Measurements from ENCODE around the gene TEX13D.

DNA sequence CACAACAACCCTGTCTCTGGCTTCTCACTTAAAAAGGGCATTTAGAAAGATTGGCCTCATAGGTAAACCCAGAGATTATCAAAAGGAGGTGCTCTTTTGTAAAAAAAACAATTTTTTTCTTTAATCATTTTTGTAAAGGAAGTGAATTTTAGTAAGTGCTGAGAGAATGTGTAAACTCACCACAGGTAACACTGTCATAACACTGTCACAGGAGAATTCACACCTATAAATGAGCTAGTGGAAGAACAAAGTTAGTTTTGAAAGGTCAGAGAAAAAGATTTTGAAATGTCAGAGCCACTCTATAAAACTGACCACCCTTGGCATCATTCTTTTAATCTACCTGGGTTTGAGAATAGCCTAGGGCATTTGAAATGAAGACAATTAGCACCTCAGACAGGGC lies 10.6 kb downstream of the TEX13D start:
- TF ChIP-seq, protein P1, sequence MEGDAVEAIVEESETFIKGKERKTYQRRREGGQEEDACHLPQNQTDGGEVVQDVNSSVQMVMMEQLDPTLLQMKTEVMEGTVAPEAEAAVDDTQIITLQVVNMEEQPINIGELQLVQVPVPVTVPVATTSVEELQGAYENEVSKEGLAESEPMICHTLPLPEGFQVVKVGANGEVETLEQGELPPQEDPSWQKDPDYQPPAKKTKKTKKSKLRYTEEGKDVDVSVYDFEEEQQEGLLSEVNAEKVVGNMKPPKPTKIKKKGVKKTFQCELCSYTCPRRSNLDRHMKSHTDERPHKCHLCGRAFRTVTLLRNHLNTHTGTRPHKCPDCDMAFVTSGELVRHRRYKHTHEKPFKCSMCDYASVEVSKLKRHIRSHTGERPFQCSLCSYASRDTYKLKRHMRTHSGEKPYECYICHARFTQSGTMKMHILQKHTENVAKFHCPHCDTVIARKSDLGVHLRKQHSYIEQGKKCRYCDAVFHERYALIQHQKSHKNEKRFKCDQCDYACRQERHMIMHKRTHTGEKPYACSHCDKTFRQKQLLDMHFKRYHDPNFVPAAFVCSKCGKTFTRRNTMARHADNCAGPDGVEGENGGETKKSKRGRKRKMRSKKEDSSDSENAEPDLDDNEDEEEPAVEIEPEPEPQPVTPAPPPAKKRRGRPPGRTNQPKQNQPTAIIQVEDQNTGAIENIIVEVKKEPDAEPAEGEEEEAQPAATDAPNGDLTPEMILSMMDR (IDR thresholded peaks at IDR 0.05; ENCODE audit: insufficient read depth, low read length): no peak
- no peak for TF ChIP-seq REST (IDR thresholded peaks at IDR 0.05; ENCODE audit: insufficient replicate concordance, low read depth)
- no peak for TF ChIP-seq POLR2AphosphoS5 (IDR thresholded peaks at IDR 0.05; ENCODE audit: low read depth)
- no peak for TF ChIP-seq GABPA (IDR thresholded peaks at IDR 0.05; ENCODE audit: low read depth)
